Memory B cell (primary cell): ENCODE measurements around the gene TPM4.
"Not testable (repeated sequence)": the region's sequence is repeated elsewhere in the genome, so short reads cannot be mapped to it uniquely, and the experiment has no call there.

ENCODE experiments used
- ATAC-seq: fragments of 150-1000 bp; cut with Tn5 transposase; 2 replicates; pipeline ENCODE4 v1.10.0; 2021; ENCODE audit warnings: low read depth, mild to moderate bottlenecking, moderate library complexity
- DNase-seq, 2 donors: peaks; one replicate each; pipeline ENCODE4 v3.0.0; 2022; ENCODE audit warnings: low spot score in 2 of 2
- H3K27ac Mint-ChIP-seq: one replicate; pipeline ENCODE4 v1.8.0; 2022; ENCODE audit warnings: mild to moderate bottlenecking, moderate library complexity, mixed read lengths
- H3K27me3 Mint-ChIP-seq: one replicate; pipeline ENCODE4 v1.8.0; 2022; ENCODE audit warnings: mixed read lengths
- H3K36me3 Mint-ChIP-seq: one replicate; pipeline ENCODE4 v1.8.0; 2022; ENCODE audit warnings: mild to moderate bottlenecking, mixed read lengths
- H3K4me1 Mint-ChIP-seq: one replicate; pipeline ENCODE4 v1.8.0; 2022; ENCODE audit warnings: mixed read lengths
- H3K4me3 Mint-ChIP-seq: one replicate; pipeline ENCODE4 v1.8.0; 2022; ENCODE audit warnings: mild to moderate bottlenecking, moderate library complexity, mixed read lengths
- H3K9me3 Mint-ChIP-seq: one replicate; pipeline ENCODE4 v1.8.0; 2022; ENCODE audit warnings: mixed read lengths

TPM4 gene

DNA sequence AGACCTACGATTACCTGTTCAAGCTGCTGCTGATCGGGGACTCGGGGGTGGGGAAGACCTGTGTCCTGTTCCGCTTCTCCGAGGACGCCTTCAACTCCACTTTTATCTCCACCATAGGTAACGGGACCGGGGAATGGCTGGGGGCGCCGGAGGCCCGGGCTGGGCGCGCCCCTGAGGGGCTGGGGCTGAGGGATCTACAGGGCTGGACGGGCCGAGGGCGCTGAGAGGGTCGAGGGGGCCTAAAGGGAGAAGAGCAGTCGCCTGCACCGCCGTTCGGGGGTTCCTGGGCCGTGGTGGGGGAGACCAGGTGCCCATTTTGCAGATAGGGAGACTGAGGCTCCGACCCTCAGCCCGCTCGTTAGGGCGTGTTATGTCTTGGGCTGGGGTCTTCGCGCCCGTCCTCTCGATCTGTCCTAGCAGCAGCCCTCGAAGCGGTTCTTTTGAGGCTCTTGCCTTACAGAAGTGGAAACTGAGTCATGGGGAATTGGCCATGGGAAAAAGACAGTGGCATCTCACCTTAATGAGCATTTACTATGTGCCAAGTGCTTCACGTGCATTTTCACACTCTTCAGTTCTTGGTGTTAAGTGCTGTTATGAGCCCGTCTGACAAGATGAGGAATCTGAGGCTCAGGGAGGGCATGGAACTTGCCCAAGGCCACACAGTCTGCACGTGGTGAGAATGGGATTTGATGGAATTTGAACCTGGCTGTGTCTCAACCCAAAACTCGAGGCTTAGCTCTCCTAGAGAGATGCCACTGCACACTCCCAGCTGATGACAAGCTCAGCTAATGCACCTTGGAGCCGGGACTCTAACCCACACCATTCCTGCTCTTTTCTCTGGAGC lies 35.8 kb downstream of the TPM4 start:
- Mint-ChIP-seq H3K4me3 (peak overlapping the region; percentile 98), H3K4me1 (peaks cover 24% of the 10 kb centered on the region), H3K9me3 (no peaks in the 10 kb centered on the region), H3K36me3 (peaks cover 6% of the 10 kb centered on the region), H3K27ac (peak overlapping the region; percentile 98), H3K27me3 (no peaks in the 10 kb centered on the region)
- DNase-seq = no peak
- ATAC-seq = no peak

DNA sequence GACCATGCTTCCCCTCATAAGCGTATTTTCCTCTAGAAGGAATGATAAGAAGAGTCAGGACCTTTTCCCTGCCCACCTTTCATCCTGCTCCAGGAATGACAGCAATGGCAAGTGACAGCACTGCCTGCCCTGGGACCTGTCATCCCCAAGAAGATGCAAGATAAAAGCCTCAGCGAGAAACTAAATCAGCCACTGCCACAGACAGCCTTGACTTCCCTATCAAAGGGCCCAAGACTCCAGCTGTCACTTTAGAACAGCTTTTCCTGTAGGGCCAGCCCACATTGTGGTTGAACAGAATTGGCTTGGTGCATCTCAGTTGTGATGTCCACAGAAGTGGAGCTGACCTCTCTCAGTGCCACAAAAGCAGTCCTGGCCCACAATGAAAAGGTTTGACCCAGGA lies 36.5 kb downstream of the TPM4 start:
- DNase-seq (no peak), ATAC-seq (no peak)
- peak overlapping the region; percentile 98 for H3K27ac Mint-ChIP-seq
- no peaks in the 10 kb centered on the region for H3K9me3 Mint-ChIP-seq
- peaks cover 6% of the 10 kb centered on the region for H3K36me3 Mint-ChIP-seq
- peak overlapping the region; percentile 98 for H3K4me3 Mint-ChIP-seq
- H3K4me1 Mint-ChIP-seq = peaks cover 31% of the 10 kb centered on the region
- no peaks in the 10 kb centered on the region for H3K27me3 Mint-ChIP-seq

DNA sequence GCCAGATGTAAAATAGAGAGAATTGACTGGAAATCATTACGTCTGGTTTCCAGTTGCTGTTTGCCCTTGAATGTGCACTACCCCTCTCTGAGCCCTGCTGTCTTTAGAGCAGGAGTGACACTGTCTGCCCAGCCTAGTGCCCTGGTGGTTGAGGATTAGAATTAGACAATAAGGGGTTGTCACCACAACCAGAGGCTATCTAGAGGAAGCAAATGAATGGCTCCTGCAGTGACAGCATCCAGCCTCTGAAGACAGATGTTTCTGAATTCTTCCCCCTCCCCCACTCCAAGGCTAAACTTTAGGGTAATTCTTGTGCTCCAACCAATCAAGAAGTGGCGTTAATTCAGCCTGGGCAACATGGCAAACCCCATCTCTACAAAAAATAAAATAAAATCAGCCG lies 37.4 kb downstream of the TPM4 start:
- no peak for ATAC-seq
- DNase-seq = no peak
- H3K4me1 Mint-ChIP-seq = peaks cover 38% of the 10 kb centered on the region
- H3K36me3 Mint-ChIP-seq = peaks cover 8% of the 10 kb centered on the region
- peak overlapping the region; percentile 31 for H3K27ac Mint-ChIP-seq
- H3K9me3 Mint-ChIP-seq = no peaks in the 10 kb centered on the region
- H3K27me3 Mint-ChIP-seq = no peaks in the 10 kb centered on the region
- peak overlapping the region; percentile 64 for H3K4me3 Mint-ChIP-seq

GRCh38 chr19:16115301-16116039 lies 39.2 kb downstream of the TPM4 start:
- DNase-seq (no peak), ATAC-seq (no peak)
- H3K4me3 Mint-ChIP-seq = peak overlapping the region; percentile 61
- no peaks in the 10 kb centered on the region for H3K27me3 Mint-ChIP-seq
- peak overlapping the region; percentile 85 for H3K27ac Mint-ChIP-seq
- peaks cover 44% of the 10 kb centered on the region for H3K4me1 Mint-ChIP-seq
- no peaks in the 10 kb centered on the region for H3K9me3 Mint-ChIP-seq
- peaks cover 14% of the 10 kb centered on the region for H3K36me3 Mint-ChIP-seq

DNA sequence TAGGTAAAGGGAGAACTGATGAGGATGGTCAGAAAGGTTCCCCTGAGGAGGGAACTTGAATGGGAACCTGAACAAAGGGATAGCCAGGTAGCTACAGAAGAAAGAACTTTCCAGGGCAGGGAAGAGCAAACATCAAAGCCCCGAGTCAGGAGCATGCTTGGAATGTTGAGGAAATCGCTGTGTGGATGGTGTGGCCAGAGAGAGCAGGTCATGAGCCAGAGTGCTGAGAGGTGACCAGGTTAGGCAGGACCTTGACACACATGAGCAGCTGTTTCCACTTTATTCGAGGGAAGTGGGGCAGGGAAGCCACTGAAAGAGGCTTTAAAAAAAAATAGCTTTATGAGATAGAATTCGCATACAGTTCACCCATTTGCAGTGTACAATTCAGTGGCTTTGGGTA lies 39.8 kb downstream of the TPM4 start:
- H3K27ac Mint-ChIP-seq = peak overlapping the region; percentile 85
- peaks cover 14% of the 10 kb centered on the region for H3K36me3 Mint-ChIP-seq
- ATAC-seq (no peak), DNase-seq (no peak)
- H3K4me3 Mint-ChIP-seq = peak overlapping the region; percentile 61
- H3K4me1 Mint-ChIP-seq = peaks cover 44% of the 10 kb centered on the region
- H3K27me3 Mint-ChIP-seq = no peaks in the 10 kb centered on the region
- no peaks in the 10 kb centered on the region for H3K9me3 Mint-ChIP-seq

- Mint-ChIP-seq H3K27me3 (no peaks in the 10 kb centered on the region), H3K9me3 (no peaks in the 10 kb centered on the region), H3K4me1 (peaks cover 38% of the 10 kb centered on the region), H3K36me3 (peaks cover 15% of the 10 kb centered on the region), H3K27ac (peak overlapping the region; percentile 81), H3K4me3 (peak overlapping the region; percentile 61)
- no peak for DNase-seq
- ATAC-seq = no peak
Observed at GRCh38 chr19:16117594-16118033, 41.3 kb downstream of the TPM4 start.

DNA sequence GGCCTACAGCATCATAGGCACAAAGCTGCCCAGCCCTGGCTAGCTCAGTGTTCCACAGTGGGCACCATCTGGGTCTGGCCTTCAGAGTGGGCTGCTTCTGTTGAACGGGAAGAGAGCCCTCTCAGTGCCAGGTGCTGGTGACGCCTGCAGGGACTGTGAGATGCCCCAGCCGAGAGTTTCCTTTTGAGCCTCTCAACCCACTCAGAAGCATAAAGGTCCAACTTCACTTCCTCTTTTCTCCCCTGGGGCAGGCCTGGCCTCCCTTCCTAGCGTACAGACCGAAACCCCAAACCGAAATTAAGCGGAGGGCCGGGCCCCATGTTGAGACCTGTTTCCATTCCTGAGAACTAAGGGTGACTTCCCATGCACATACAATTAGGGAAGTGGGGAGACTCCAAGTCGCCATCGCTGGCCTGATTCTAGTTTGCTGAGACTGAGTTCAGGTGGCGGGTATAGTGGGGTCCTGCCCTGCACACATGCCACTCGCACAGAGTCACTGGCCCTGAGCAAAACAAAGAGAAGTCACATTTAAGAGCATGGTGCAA lies 42.3 kb downstream of the TPM4 start:
- peak overlapping the region; percentile 61 for H3K4me3 Mint-ChIP-seq
- peak overlapping the region; percentile 81 for H3K27ac Mint-ChIP-seq
- peaks cover 15% of the 10 kb centered on the region for H3K36me3 Mint-ChIP-seq
- ATAC-seq (peak; percentile 89), DNase-seq (peak; percentile 69 to 81)
- no peaks in the 10 kb centered on the region for H3K9me3 Mint-ChIP-seq
- peaks cover 30% of the 10 kb centered on the region for H3K4me1 Mint-ChIP-seq
- no peaks in the 10 kb centered on the region for H3K27me3 Mint-ChIP-seq

DNA sequence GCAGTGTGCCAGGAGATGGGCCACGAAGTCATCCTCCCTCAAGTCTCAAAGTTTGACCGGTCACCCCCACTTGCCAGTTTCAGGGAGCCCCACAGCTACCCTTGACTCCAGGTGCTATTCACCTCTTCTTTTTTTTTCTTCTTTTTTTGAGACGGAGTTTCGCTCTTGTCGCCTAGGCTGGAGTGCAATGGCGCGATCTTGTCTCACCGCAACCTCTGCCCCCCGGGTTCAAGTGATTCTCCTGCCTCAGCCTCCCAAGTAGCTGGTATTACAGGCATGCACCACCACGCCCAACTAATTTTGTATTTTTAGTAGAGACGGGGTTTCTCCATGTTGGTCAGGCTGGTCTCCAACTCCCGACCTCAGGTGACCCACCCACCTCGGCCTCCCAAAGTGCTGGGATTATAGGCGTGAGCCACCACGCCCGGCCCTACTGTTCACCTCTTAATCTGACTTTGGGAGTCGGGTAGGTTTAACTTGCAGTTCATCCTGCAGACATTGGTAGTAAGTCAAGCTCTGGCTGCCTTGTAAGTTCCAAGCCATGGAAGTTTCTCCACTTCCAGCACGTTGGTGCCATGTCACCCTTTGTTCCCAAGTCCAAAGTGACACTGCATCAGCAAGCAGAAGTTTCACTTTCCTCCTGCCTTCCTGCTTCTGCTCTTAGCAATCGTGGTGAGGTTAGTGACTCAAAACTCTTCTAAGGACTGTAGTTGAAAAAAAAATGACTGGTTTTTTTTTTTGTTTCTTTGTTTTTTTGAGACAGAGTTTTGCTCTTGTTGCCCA lies 43.0 kb downstream of the TPM4 start:
- Mint-ChIP-seq H3K36me3 (peaks cover 18% of the 10 kb centered on the region), H3K4me1 (peaks cover 29% of the 10 kb centered on the region), H3K27ac (peak overlapping the region; percentile 81), H3K4me3 (peak overlapping the region; percentile 61)
- DNase-seq, H3K9me3 Mint-ChIP-seq, H3K27me3 Mint-ChIP-seq: not testable (repeated sequence)
- peak; percentile 18 for ATAC-seq

GRCh38 chr19:16121141-16121540 lies 44.8 kb downstream of the TPM4 start:
- peaks cover 25% of the 10 kb centered on the region for H3K4me1 Mint-ChIP-seq
- no peaks in the 10 kb centered on the region for H3K9me3 Mint-ChIP-seq
- ATAC-seq (no peak), DNase-seq (no peak)
- no peak overlapping the region for H3K27ac Mint-ChIP-seq
- H3K36me3 Mint-ChIP-seq = peaks cover 18% of the 10 kb centered on the region
- H3K27me3 Mint-ChIP-seq = no peaks in the 10 kb centered on the region
- no peak overlapping the region for H3K4me3 Mint-ChIP-seq

DNA sequence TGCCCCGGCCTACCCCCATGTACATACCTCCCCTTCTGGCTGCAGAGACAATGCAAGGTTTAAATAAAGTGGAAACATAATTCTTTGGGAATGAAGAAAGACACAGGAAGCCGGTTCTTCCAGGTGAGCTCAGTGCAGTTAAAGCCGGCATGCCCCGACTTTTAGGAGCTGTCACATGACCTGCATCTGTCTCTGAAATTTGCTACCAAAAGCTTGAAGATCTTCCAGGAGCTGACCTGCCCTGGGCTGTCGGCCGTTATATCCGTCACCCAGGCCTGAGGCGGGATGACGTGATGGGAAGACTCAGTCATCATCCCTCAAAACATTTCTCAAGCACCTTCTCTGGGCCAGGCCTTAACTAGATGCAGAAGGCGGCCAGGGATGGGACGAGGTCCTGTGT lies 45.7 kb downstream of the TPM4 start:
- peaks cover 20% of the 10 kb centered on the region for H3K36me3 Mint-ChIP-seq
- ATAC-seq = no peak
- no peaks in the 10 kb centered on the region for H3K27me3 Mint-ChIP-seq
- no peaks in the 10 kb centered on the region for H3K9me3 Mint-ChIP-seq
- H3K4me1 Mint-ChIP-seq = peaks cover 23% of the 10 kb centered on the region
- no peak for DNase-seq
- H3K4me3 Mint-ChIP-seq = no peak overlapping the region
- no peak overlapping the region for H3K27ac Mint-ChIP-seq

- no peak overlapping the region for H3K27ac Mint-ChIP-seq
- H3K36me3 Mint-ChIP-seq = peaks cover 24% of the 10 kb centered on the region
- no peak overlapping the region for H3K4me3 Mint-ChIP-seq
- H3K4me1 Mint-ChIP-seq = peaks cover 5% of the 10 kb centered on the region
- no peaks in the 10 kb centered on the region for H3K27me3 Mint-ChIP-seq
- ATAC-seq = no peak
- H3K9me3 Mint-ChIP-seq = no peaks in the 10 kb centered on the region
- DNase-seq = no peak
Observed at GRCh38 chr19:16124953-16125352, 48.7 kb downstream of the TPM4 start.

GRCh38 chr19:16125737-16126495 lies 49.6 kb downstream of the TPM4 start:
- Mint-ChIP-seq H3K9me3 (no peaks in the 10 kb centered on the region), H3K4me1 (peaks cover 7% of the 10 kb centered on the region), H3K27me3 (no peaks in the 10 kb centered on the region), H3K36me3 (peaks cover 28% of the 10 kb centered on the region), H3K4me3 (no peak overlapping the region), H3K27ac (no peak overlapping the region)
- ATAC-seq (no peak), DNase-seq (no peak)

- Mint-ChIP-seq H3K4me1 (peaks cover 14% of the 10 kb centered on the region), H3K9me3 (peaks cover 9% of the 10 kb centered on the region), H3K27ac (no peak overlapping the region), H3K36me3 (peaks cover 36% of the 10 kb centered on the region), H3K27me3 (no peaks in the 10 kb centered on the region), H3K4me3 (no peak overlapping the region)
- DNase-seq (no peak), ATAC-seq (no peak)
Observed at GRCh38 chr19:16127080-16127479, 50.8 kb downstream of the TPM4 start.
